ENCODE measurements around the gene MDP1.
A peak's percentile ranks its signal among the peaks of the same experiment; 100 is the strongest.

The MDP1 gene

DNA sequence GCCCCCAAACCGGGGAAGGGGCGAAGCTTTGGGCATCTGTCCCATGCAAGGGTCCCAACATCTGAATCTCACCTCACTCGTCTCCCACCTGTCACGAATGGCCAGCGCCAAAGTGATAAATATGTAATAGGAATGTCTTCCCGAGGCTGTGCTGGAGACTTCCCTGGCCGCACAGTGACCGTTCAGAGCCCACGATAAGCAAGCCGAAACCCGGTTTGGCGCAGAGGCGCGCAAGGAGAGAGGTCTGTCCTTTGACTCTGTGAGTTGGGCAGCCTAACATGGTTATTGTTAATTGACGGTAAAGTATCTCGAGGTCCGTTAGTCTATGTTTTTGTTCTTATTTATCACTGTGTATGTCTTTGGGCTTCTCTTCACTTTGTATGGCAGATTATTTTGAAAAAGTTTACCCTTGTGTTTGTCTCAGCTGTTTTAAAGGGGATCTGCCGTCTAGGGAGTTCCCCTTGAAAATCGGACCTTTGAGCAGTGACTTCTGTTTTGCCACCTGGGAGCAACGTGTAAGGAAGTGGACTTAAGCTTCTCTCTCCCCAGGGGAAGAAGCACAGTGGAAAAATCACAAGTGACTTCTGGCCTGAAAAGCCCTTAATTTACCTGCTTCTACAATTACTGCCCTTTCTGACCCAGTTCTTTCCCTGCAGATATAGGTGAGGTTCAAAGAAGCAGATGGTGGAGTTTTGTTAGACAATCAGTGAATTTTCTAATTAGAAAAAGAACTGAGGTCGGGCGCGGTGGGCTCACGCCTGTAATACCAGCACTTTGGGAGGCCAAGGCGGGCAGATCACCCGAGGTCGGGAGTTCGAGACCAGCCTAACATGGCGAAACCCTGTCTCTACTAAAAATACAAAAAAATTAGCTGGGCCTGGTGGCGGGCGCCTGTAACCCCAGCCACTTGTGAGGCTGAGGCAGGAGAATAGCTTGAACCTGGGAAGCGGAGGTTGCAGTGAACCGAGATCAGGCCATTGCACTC, 19.5 kb downstream of the MDP1 start:
- H3K36me3 Mint-ChIP-seq (ENCODE audit: insufficient read depth) = peaks cover 42% of the 10 kb centered on the region
- ATAC-seq (replicated peaks; ENCODE audit: extremely low read depth, poor library complexity, severe bottlenecking) (no peak), DNase-seq (ENCODE audit: low spot score in 2 of 2) (no peak)
- peak overlapping the region; percentile 89 for H3K4me3 Mint-ChIP-seq
- H3K27ac Mint-ChIP-seq (ENCODE audit: low read depth) = peak overlapping the region; percentile 98
- H3K27me3 Mint-ChIP-seq = no peaks in the 10 kb centered on the region
- H3K4me1 Mint-ChIP-seq = peaks cover 57% of the 10 kb centered on the region
- no peaks in the 10 kb centered on the region for H3K9me3 Mint-ChIP-seq

DNA sequence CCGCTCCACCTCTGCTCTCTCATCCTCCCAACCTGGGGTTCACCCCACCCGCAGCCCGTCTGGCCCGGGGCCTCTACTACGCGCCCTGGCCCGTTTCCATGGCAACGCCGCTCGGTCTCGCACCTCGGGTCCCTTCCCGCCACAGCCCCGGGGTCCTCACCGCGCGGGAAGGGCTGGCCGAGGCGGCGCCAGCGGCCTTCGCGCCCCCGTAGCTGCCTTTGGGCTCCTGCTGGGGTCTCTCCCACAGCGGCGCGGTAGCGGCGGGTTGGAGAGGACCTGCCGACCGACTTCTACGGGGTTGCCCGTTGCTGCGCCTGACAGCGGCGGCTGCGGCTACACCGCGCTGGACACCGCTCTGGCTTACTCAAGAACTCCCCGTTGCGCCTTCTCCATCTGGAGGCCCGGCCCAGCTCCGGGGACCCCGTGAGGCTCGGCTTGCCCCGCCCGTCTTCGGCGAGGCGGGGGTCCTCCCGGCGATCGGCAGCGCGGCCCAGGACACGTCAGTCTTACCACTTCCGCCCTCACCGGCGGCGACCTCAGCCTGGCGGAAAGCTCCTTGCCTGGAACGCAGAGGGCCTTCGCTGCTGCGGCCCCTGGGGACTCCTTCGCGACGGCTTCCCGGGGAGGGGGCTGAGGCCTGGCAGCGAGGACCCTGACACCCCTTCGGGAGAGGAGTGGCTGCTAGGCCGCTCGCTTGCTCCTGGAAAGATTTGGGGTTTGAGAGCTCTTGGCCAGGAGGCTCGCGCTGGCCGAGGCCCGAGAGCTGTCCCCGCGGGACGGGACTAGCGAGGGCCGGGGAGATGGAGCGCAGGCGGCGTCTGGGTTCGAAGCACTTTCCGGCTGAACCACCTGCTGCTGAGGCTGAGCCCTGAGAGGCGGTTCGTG, 20.4 kb downstream of the MDP1 start, which contains the start of gene TM9SF1:
Gene TM9SF1 (minus strand): TSS at position 256 of the 885 bp plus-strand sequence. CDS start 422 bp downstream, outside the sequence.
- DNase-seq (ENCODE audit: low spot score in 2 of 2) (peak; percentile 85 to 93), ATAC-seq (replicated peaks; ENCODE audit: extremely low read depth, poor library complexity, severe bottlenecking) (peak; percentile 89)
- Mint-ChIP-seq H3K4me1 (peaks cover 57% of the 10 kb centered on the region), H3K9me3 (no peaks in the 10 kb centered on the region), H3K27me3 (no peaks in the 10 kb centered on the region), H3K27ac (ENCODE audit: low read depth) (peak within 1 kb of the TSS; percentile 98), H3K36me3 (ENCODE audit: insufficient read depth) (peaks cover 40% of the 10 kb centered on the region), H3K4me3 (peak within 1 kb of the TSS; percentile 89)

DNA sequence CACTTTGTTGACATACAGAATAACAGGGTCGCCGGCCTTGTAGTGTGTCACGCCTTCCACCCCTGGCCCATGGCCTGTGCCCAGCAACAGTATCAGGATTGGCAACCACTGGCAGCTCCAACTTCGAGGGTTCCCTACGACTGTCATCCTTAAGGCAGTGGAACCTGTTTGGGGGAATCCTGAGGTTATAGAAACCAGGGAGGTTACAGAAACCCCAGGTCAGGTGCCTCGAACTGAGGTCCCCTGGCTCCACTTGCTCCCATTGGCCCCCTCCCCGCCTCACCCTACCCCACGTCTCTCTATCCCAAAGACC, 21.0 kb downstream of the MDP1 start:
- no peaks in the 10 kb centered on the region for H3K9me3 Mint-ChIP-seq
- H3K27me3 Mint-ChIP-seq = no peaks in the 10 kb centered on the region
- DNase-seq (ENCODE audit: low spot score in 2 of 2) (no peak), ATAC-seq (replicated peaks; ENCODE audit: extremely low read depth, poor library complexity, severe bottlenecking) (no peak)
- peak overlapping the region; percentile 98 for H3K27ac Mint-ChIP-seq (ENCODE audit: low read depth)
- H3K4me3 Mint-ChIP-seq = peak overlapping the region; percentile 89
- H3K4me1 Mint-ChIP-seq = peaks cover 57% of the 10 kb centered on the region
- H3K36me3 Mint-ChIP-seq (ENCODE audit: insufficient read depth) = peaks cover 38% of the 10 kb centered on the region

DNA sequence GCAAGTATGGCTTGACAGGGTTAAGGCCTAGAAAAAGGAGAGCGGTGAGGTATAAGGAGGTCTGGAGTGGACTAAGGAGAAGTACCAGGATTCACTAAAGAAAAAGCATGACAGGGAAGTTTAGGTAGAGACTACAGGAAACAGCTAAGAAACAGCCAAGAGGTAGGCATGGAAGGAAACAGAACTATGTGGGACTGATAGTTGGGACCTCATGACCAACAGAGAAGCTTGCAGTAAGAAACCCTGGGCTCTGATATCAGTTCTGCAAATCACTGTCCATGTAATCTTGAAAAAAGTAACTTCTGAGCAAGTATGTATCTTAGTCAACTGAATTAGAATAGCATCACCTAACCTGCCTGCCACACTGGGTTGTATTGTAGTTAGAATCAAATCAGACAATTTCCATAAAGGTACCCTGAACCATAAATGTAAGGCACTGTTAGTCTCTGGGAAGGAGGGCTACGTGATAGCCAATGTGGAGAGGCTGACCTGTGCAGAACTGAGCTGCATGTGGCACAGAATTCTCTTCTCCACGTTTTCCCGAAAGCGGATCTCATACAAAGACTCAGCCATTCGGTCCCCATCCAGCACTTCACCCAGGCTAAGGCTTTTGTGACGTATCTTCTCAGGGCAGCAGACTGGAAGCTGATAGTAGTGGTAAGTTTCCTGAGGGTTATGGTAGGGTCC, 21.5 kb downstream of the MDP1 start:
- Mint-ChIP-seq H3K4me3 (peak overlapping the region; percentile 89), H3K27ac (ENCODE audit: low read depth) (peak overlapping the region; percentile 98), H3K9me3 (no peaks in the 10 kb centered on the region), H3K4me1 (peaks cover 54% of the 10 kb centered on the region), H3K36me3 (ENCODE audit: insufficient read depth) (peaks cover 38% of the 10 kb centered on the region), H3K27me3 (no peaks in the 10 kb centered on the region)
- DNase-seq (ENCODE audit: low spot score in 2 of 2) (no peak), ATAC-seq (replicated peaks; ENCODE audit: extremely low read depth, poor library complexity, severe bottlenecking) (no peak)

GRCh38 chr14:24192933-24193332, 22.9 kb downstream of the MDP1 start:
- DNase-seq (ENCODE audit: low spot score in 2 of 2) = no peak
- Mint-ChIP-seq H3K36me3 (ENCODE audit: insufficient read depth) (peaks cover 40% of the 10 kb centered on the region), H3K27ac (ENCODE audit: low read depth) (peak overlapping the region; percentile 79), H3K27me3 (no peaks in the 10 kb centered on the region), H3K4me1 (peaks cover 55% of the 10 kb centered on the region), H3K4me3 (no peak overlapping the region), H3K9me3 (no peaks in the 10 kb centered on the region)
- ATAC-seq (replicated peaks; ENCODE audit: extremely low read depth, poor library complexity, severe bottlenecking) = no peak

DNA sequence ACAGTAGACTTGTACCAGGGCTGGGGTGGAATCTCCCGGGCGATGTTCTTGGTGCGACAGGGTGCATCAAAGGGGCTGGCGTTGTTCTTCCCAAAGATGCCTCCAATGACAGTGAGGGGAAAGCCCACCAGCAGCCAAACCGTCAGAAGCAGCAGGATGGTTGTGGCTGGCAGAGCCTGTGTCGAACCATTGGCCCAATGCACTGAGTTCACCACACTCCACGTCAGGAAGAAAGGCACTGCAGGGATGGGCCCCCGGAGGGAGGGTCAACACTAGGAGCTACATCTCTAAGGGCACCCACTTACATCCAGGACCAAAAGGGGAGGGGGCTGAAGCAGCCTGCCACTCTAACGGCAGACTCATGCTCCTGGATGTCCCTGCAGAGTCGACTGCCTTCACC, 25.4 kb downstream of the MDP1 start:
- H3K4me3 Mint-ChIP-seq = no peak overlapping the region
- H3K27me3 Mint-ChIP-seq = no peaks in the 10 kb centered on the region
- peaks cover 26% of the 10 kb centered on the region for H3K36me3 Mint-ChIP-seq (ENCODE audit: insufficient read depth)
- H3K27ac Mint-ChIP-seq (ENCODE audit: low read depth) = no peak overlapping the region
- DNase-seq (ENCODE audit: low spot score in 2 of 2) = no peak
- H3K9me3 Mint-ChIP-seq = no peaks in the 10 kb centered on the region
- H3K4me1 Mint-ChIP-seq = peaks cover 54% of the 10 kb centered on the region
- no peak for ATAC-seq (replicated peaks; ENCODE audit: extremely low read depth, poor library complexity, severe bottlenecking)

DNA sequence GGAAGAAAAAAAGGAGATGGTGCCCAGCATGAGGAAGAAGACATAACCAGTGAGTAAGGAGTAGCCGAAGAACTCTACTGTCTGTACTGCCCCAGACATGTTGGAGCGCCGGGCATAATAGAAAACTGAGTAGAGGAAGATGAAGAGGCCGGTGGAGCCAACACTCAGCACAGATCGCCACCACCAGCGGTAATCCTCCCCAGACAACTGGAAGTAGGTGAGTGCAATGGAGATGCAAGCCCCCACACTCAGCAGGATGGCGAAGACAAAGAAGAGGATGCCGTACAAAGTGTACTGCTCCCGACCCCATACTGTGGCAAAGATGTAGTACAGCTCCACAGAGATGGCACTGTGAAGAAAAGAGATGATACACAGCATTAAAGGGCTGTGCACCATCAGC, 26.4 kb downstream of the MDP1 start:
- H3K4me3 Mint-ChIP-seq = no peak overlapping the region
- no peak for ATAC-seq (replicated peaks; ENCODE audit: extremely low read depth, poor library complexity, severe bottlenecking)

DNA sequence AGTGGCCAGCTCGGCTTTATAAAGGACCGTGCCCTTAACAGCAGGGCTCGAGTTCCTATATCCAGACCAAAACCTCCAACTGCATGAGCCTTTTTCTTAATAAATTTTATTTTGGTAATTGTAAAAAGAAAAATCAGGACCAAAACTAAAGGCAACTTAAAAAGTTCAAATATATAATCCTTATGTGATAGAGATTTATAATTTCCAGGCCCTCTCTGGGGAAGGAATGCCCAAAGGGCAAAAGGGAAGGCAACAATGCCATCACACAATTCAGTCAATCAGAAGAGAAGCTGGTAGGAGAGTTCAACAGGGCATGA, 26.8 kb downstream of the MDP1 start:
- Mint-ChIP-seq H3K4me3 (peak overlapping the region; percentile 78), H3K36me3 (ENCODE audit: insufficient read depth) (peaks cover 13% of the 10 kb centered on the region), H3K27me3 (no peaks in the 10 kb centered on the region), H3K9me3 (no peaks in the 10 kb centered on the region), H3K4me1 (peaks cover 41% of the 10 kb centered on the region), H3K27ac (ENCODE audit: low read depth) (peak overlapping the region; percentile 90)
- ATAC-seq (replicated peaks; ENCODE audit: extremely low read depth, poor library complexity, severe bottlenecking) = no peak
- DNase-seq (ENCODE audit: low spot score in 2 of 2) = no peak

More for the DNA sequence above, 26.4 kb downstream of the MDP1 start:
- no peak for DNase-seq (ENCODE audit: low spot score in 2 of 2)
- H3K27ac Mint-ChIP-seq (ENCODE audit: low read depth) = peak overlapping the region; percentile 90
- peaks cover 16% of the 10 kb centered on the region for H3K36me3 Mint-ChIP-seq (ENCODE audit: insufficient read depth)
- H3K27me3 Mint-ChIP-seq = no peaks in the 10 kb centered on the region
- no peaks in the 10 kb centered on the region for H3K9me3 Mint-ChIP-seq
- peaks cover 45% of the 10 kb centered on the region for H3K4me1 Mint-ChIP-seq

DNA sequence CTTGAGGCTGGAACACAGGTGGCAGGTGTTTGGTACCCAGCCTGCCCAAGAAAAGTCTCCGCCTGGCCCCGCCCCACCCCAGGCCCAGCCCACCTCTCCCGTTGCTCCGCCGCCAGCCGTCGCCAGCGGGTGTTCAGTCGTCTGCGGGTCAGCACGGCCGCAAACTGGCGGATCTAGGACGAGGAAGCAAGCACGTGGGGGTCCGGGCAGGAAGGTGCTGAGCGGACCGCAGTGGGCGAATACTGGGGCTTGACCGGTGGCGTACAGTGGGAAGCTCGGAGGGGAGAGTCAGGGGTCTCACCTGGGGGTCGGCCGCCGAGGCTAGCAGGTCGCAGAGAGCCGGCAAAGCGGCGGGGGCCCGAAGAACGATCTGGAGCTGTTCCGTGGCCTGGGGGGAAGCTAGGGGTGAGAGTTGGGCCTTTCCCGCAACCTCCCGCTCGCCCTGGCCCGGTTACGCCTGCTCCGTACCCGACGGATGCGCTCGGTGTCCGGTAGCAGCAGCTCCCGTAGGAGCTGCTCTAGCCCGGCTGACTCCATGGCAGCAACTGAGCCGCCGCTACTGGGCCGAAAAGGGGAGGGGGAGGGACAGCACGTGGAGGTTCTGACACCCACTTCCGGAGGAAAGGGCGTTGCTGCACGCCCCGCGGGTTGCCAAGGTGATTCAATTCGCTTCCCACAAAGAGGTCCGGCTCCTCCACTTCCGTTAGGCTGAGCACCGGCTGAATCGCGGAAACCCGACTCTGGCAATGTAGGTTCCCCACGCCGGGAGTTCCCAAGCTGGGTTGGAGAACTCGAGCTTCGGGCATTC, 27.4 kb downstream of the MDP1 start, which contains the start of gene IPO4:
Gene IPO4 (minus strand): TSS at position 566 of the 808 bp plus-strand sequence. CDS start 29 bp downstream, at position 537.
- no peaks in the 10 kb centered on the region for H3K27me3 Mint-ChIP-seq
- peaks cover 38% of the 10 kb centered on the region for H3K4me1 Mint-ChIP-seq
- ATAC-seq (replicated peaks; ENCODE audit: extremely low read depth, poor library complexity, severe bottlenecking) (peak; percentile 95), DNase-seq (ENCODE audit: low spot score in 2 of 2) (peak; percentile 81 to 93)
- H3K9me3 Mint-ChIP-seq = no peaks in the 10 kb centered on the region
- peak within 1 kb of the TSS; percentile 90 for H3K27ac Mint-ChIP-seq (ENCODE audit: low read depth)
- H3K4me3 Mint-ChIP-seq = peak within 1 kb of the TSS; percentile 78
- peaks cover 13% of the 10 kb centered on the region for H3K36me3 Mint-ChIP-seq (ENCODE audit: insufficient read depth)

- ATAC-seq (replicated peaks; ENCODE audit: extremely low read depth, poor library complexity, severe bottlenecking) = no peak
- H3K4me1 Mint-ChIP-seq = peaks cover 36% of the 10 kb centered on the region
- no peaks in the 10 kb centered on the region for H3K9me3 Mint-ChIP-seq
- peak overlapping the region; percentile 90 for H3K27ac Mint-ChIP-seq (ENCODE audit: low read depth)
- H3K27me3 Mint-ChIP-seq = no peaks in the 10 kb centered on the region
- no peak for DNase-seq (ENCODE audit: low spot score in 2 of 2)
- H3K36me3 Mint-ChIP-seq (ENCODE audit: insufficient read depth) = peaks cover 16% of the 10 kb centered on the region
- H3K4me3 Mint-ChIP-seq = peak overlapping the region; percentile 78
Measured at GRCh38 chr14:24187539-24187915, 28.3 kb downstream of the MDP1 start.

DNA sequence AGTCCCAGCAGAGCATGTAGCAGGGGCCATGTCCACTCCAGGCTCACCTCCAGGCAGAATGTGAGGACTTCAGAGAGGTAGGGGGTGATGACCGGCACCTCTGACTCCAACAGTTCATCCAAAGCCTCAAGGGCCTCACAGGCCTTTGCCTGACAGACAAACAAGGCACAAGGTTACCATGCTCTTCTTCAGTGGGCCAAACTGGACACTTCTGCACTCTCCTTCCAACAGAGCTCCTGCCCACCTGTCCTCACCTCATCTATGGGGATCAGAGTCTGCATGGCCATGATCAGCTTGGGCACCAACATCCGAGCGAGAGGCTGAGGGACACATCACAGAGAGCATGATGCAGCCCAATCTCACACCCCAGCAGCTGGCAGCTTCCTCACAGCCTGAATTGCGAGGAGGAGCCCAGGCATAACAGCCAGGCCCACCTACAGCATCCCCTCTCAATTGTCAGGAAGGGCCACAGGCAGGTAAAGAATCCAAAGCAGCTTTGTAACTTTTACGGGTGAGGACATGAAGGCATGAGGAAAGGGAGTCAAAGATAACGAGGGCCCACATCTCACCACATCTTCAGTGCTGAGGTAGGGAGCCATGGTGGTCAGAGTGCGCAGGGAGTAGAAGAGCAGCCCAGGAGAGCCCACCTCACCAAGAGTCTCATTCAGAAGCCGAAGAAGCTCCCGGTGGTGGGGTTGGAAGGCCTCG, 28.9 kb downstream of the MDP1 start:
- DNase-seq (ENCODE audit: low spot score in 2 of 2) (no peak), ATAC-seq (replicated peaks; ENCODE audit: extremely low read depth, poor library complexity, severe bottlenecking) (no peak)
- Mint-ChIP-seq H3K4me3 (peak overlapping the region; percentile 78), H3K9me3 (no peaks in the 10 kb centered on the region), H3K4me1 (peaks cover 33% of the 10 kb centered on the region), H3K36me3 (ENCODE audit: insufficient read depth) (peaks cover 14% of the 10 kb centered on the region), H3K27ac (ENCODE audit: low read depth) (peak overlapping the region; percentile 90), H3K27me3 (no peaks in the 10 kb centered on the region)

All from central memory CD8-positive, alpha-beta T cell (primary cell).